ENCODE results near the gene B3GALNT2.

DNA sequence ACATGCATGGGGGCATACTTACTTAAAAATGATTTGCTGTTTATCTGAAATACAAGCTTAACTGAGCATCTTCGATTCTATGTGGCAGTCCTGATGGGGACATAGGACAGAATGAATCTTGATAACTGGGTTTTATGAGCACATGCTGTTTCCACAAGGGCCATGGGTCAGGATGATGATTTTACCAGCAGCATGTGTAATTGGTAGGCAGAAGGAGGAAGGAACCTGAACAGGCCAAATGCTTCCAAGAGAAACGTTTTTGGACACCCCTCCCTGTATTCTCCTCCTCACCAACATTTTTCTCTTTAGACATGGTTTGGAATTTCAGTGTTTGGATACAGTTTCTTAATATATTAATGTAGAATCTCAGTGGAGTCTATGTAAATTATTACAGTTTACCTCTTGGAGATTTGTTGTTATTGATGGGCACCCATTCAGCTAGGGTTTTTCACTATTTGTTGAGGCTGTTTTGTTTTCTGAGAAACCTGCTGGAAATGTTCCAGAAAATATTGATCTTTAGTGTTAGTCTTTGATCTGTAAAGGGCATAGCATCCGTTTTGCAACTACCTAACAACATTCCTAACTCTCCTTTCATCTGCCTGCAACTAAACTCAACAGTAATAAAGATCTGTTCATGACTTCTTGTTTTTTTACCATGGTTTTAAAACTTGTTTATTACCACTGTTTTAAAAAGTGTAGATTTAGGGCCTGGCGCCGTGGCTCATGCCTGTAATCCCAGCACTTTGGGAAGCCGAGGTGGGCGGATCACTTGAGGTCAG lies 95.0 kb downstream of the B3GALNT2 start:
- TF ChIP-seq, protein P1, sequence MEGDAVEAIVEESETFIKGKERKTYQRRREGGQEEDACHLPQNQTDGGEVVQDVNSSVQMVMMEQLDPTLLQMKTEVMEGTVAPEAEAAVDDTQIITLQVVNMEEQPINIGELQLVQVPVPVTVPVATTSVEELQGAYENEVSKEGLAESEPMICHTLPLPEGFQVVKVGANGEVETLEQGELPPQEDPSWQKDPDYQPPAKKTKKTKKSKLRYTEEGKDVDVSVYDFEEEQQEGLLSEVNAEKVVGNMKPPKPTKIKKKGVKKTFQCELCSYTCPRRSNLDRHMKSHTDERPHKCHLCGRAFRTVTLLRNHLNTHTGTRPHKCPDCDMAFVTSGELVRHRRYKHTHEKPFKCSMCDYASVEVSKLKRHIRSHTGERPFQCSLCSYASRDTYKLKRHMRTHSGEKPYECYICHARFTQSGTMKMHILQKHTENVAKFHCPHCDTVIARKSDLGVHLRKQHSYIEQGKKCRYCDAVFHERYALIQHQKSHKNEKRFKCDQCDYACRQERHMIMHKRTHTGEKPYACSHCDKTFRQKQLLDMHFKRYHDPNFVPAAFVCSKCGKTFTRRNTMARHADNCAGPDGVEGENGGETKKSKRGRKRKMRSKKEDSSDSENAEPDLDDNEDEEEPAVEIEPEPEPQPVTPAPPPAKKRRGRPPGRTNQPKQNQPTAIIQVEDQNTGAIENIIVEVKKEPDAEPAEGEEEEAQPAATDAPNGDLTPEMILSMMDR (IDR thresholded peaks at IDR 0.05; ENCODE audit: low read length), result no peak
- TF ChIP-seq EZH2 (optimal IDR thresholded peaks at IDR 0.05; ENCODE audit: low read depth, low read length), result no peak
- TF ChIP-seq EZH2phosphoT487 (IDR thresholded peaks at IDR 0.05; ENCODE audit: low read length), result no peak
